PC-9 (cell line): Measurements from ENCODE around the gene BMS1. TPM values are rescaled to one million over a fixed set of nuclear protein-coding genes. Genes with fewer than 3 reads are reported as not detected.
"Not testable (repeated sequence)": the region's sequence is repeated elsewhere in the genome, so short reads cannot be mapped to it uniquely, and the experiment has no call there.

Source experiments
- BruUV-seq: library from RNA; stranded (reverse); fragments of 400-500 nt; replicated peaks from 2 replicates; lab custom pipeline; 2021; lab: Mats Ljungman, UMichigan
- CTCF ChIA-PET: fragments of 300-600 bp; sonication (Branson Sonifier 250); formaldehyde crosslinking; loops from one replicate; lab custom pipeline; 2022; ENCODE audit warnings: antibody characterized with exemption; lab: Charles Lee
- POLR2A ChIA-PET: fragments of 300-600 bp; sonication (Branson Sonifier 250); formaldehyde crosslinking; loops from one replicate; lab custom pipeline; 2022; ENCODE audit warnings: antibody characterized with exemption; ENCODE audit not compliant: unreplicated experiment; lab: Charles Lee
- DNase-seq, 2 experiments: peaks; one replicate each; pipeline versions ENCODE4 v3.0.0 to v3.0.0-alpha.2; 2015 to 2022; ENCODE audit warnings: mixed read lengths in 1 of 2
- H2AFZ ChIP-seq: fragments of 200-600 bp; sonication (generic); 2 replicates; pipeline ENCODE4 v1.8.1; 2017; ENCODE audit warnings: antibody characterized with exemption
- H3F3A ChIP-seq: fragments of 200-600 bp; sonication (generic); 2 replicates; pipeline ENCODE4 v1.8.1; 2017; ENCODE audit warnings: antibody characterized with exemption, mild to moderate bottlenecking, low read depth; ENCODE audit not compliant: insufficient read depth
- H3K27ac ChIP-seq: fragments of 200-600 bp; sonication (generic); 2 replicates; pipeline ENCODE4 v1.6.1; 2016; ENCODE audit warnings: mixed run types
- H3K27me3 ChIP-seq: fragments of 200-600 bp; sonication (generic); 2 replicates; pipeline ENCODE4 v1.6.1; 2016; ENCODE audit warnings: low read depth, mixed run types; ENCODE audit not compliant: insufficient read depth
- H3K36me3 ChIP-seq: fragments of 200-600 bp; sonication (generic); 2 replicates; pipeline ENCODE4 v1.6.1; 2016; ENCODE audit warnings: low read depth, mixed run types
- H3K4me1 ChIP-seq: fragments of 200-600 bp; sonication (generic); replicated peaks from 2 replicates; pipeline ENCODE4 v1.6.1; 2016; ENCODE audit warnings: mixed run types; ENCODE audit not compliant: insufficient read depth
- H3K4me2 ChIP-seq: fragments of 200-600 bp; sonication (generic); 2 replicates; pipeline ENCODE4 v1.6.1; 2017; ENCODE audit warnings: mixed run types
- H3K4me3 ChIP-seq: fragments of 200-600 bp; sonication (generic); 2 replicates; pipeline ENCODE4 v1.6.1; 2016; ENCODE audit warnings: mixed run types
- H3K79me2 ChIP-seq: fragments of 200-600 bp; sonication (generic); 2 replicates; pipeline ENCODE4 v1.6.1; 2017; ENCODE audit warnings: low read depth, mixed run types
- H3K9me2 ChIP-seq: fragments of 200-600 bp; sonication (generic); 2 replicates; pipeline ENCODE4 v1.8.1; 2017; ENCODE audit warnings: mild to moderate bottlenecking; ENCODE audit not compliant: insufficient read depth
- H3K9me3 ChIP-seq: fragments of 200-600 bp; sonication (generic); 2 replicates; pipeline ENCODE4 v1.8.1; 2016; ENCODE audit warnings: low read depth; ENCODE audit not compliant: insufficient read depth
- H4K20me1 ChIP-seq: fragments of 200-600 bp; sonication (generic); 2 replicates; pipeline ENCODE4 v1.8.1; 2017; ENCODE audit not compliant: insufficient read depth
- CTCF ChIP-seq: fragments of 200-600 bp; sonication (generic); conservative IDR thresholded peaks from 2 replicates; pipeline ENCODE4 v1.6.1; 2017; ENCODE audit warnings: mixed run types, antibody characterized with exemption, mild to moderate bottlenecking, moderate library complexity
- EZH2 ChIP-seq: fragments of 200-600 bp; sonication (generic); IDR thresholded peaks from 2 replicates; pipeline ENCODE4 v1.8.0; 2017; ENCODE audit warnings: antibody characterized with exemption, low read depth
- intact Hi-C: fragments of 100-400 bp; cut with micrococcal nuclease; formaldehyde crosslinking; loops from one replicate; pipeline ENCODE4 v1.10.0; 2022; ENCODE audit not compliant: unreplicated experiment
- total RNA-seq: library from RNA; stranded (reverse); gene quantifications from 2 replicates; pipeline ENCODE4 v1.2.3, GENCODE V29; 2021

Gene BMS1
- total RNA-seq, 1 experiment from 2014 or later: 20.0 TPM

DNA sequence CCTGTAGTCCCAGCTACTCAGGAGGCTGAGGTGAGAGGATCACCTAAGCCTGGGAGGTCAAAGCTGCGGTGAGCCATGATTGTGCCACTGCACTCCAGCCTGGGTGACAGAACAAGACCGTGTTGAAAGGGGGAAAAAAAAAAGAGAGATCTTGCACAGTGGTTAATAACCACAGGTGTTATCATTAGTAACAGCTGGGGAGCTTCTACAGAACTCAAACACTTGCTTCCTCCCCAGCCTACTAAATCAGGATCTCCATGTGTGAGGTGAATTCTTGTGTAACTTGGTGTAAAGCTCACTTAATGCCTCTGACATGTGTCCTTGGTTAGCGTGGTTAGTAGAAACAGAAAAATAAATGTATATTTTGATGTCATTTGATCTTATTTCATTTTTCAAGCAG lies 43.9 kb upstream of the BMS1 start:
- Histone ChIP-seq H3K9me2 (no peaks in the 10 kb centered on the region), H3K79me2 (no peaks in the 10 kb centered on the region), H3K4me2 (no peak overlapping the region), H3K9me3 (peaks cover 4% of the 10 kb centered on the region; the same call in 1 of the 2 replicates), H3K4me3 (no peak overlapping the region), H2AFZ (no peak overlapping the region), H3F3A (no peaks in the 10 kb centered on the region), H4K20me1 (no peaks in the 10 kb centered on the region), H3K36me3 (no peaks in the 10 kb centered on the region), H3K27me3 (peaks cover 54% of the 10 kb centered on the region), H3K4me1 (no peaks in the 10 kb centered on the region), H3K27ac (no peak overlapping the region)
- ChIA-PET POLR2A (no interaction called here), CTCF (no interaction called here)
- DNase-seq: no peak
- TF ChIP-seq CTCF (no peak), EZH2 (no peak)
- BruUV-seq: no TSS peak
- intact Hi-C loops: no loop called here

- H3K36me3 ChIP-seq, H3K9me2 ChIP-seq, intact Hi-C loops, H4K20me1 ChIP-seq, H3K4me3 ChIP-seq, POLR2A ChIA-PET, H2AFZ ChIP-seq, CTCF ChIA-PET, H3K79me2 ChIP-seq, H3K27ac ChIP-seq, H3K9me3 ChIP-seq, H3F3A ChIP-seq, DNase-seq, H3K4me1 ChIP-seq, BruUV-seq, H3K4me2 ChIP-seq: not testable (repeated sequence)
- H3K27me3 ChIP-seq: peaks cover 49% of the 10 kb centered on the region
These were observed 41.1 kb upstream of the BMS1 start for GRCh38 chr10:42741536-42741935.

DNA sequence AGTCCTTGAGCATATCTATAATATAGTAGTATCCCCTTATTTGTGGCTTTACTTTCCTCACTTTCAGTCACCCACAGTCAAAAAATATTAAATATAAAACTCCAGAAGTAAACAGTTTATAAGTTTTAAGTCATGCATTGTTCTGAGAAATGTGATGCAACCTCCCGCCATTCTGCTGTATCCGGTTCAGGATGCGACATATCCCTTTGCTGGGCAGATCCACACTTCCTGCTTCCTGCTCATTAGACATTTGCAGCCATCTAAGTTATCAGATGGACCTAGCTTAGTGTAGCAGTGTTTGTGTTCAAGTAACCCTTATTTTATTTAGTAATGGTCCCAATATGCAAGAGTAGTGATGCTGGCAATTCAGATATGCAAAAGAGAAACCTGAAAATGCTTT lies 38.9 kb upstream of the BMS1 start:
- H3K27me3 ChIP-seq: peaks cover 34% of the 10 kb centered on the region
- CTCF ChIA-PET: no interaction called here
- H3K4me3 ChIP-seq: no peak overlapping the region
- no peaks in the 10 kb centered on the region for H3F3A ChIP-seq
- H3K27ac ChIP-seq: no peak overlapping the region
- H3K4me2 ChIP-seq: no peak overlapping the region
- H3K9me2 ChIP-seq: no peaks in the 10 kb centered on the region
- H3K9me3 ChIP-seq: peaks cover 4% of the 10 kb centered on the region; the same call in 1 of the 2 replicates
- TF ChIP-seq EZH2: no peak
- TF ChIP-seq CTCF: no peak
- H3K79me2 ChIP-seq: no peaks in the 10 kb centered on the region
- no peaks in the 10 kb centered on the region for H3K4me1 ChIP-seq
- POLR2A ChIA-PET: no interaction called here
- no peak overlapping the region for H2AFZ ChIP-seq
- H4K20me1 ChIP-seq: no peaks in the 10 kb centered on the region
- intact Hi-C loops: no loop called here
- H3K36me3 ChIP-seq: no peaks in the 10 kb centered on the region
- no TSS peak for BruUV-seq
- DNase-seq: no peak

DNA sequence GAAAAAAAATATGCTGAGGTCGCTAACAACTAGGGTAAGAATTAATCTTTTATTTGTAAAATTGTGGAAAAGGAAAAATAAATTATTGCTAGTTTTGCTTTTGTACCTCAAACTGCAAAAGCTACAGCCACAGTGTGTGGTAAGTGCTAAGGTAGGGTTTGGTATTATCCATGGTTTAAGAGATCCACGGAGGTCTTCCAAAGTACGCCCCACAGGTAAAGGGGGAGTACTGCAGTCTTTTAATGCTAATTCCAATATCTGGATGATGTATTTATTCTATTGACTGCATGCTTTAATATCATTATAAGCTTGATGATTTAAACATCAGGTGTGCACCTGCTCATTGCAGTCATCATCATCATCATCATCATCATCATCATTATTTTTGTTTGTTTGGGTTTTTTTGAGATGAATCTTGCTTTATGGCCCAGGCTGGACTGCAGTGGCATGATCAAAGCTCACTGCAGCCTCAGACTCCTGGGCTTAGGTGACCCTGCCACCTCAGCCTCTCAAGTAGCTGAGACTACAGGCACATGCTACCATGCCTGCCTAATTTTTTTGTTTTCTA lies 38.4 kb upstream of the BMS1 start:
- intact Hi-C loops: no loop called here
- H4K20me1 ChIP-seq: no peaks in the 10 kb centered on the region
- no TSS peak for BruUV-seq
- H3K4me1 ChIP-seq: no peaks in the 10 kb centered on the region
- H3F3A ChIP-seq: no peaks in the 10 kb centered on the region
- peaks cover 34% of the 10 kb centered on the region for H3K27me3 ChIP-seq
- H3K4me3 ChIP-seq: no peak overlapping the region
- no peak overlapping the region for H3K4me2 ChIP-seq
- peaks cover 4% of the 10 kb centered on the region; the same call in 1 of the 2 replicates for H3K9me3 ChIP-seq
- TF ChIP-seq CTCF (peak; percentile 39; the same call in 1 of the 2 replicates), EZH2 (no peak)
- H3K36me3 ChIP-seq: no peaks in the 10 kb centered on the region
- no peak overlapping the region for H2AFZ ChIP-seq
- CTCF ChIA-PET: no interaction called here
- no peaks in the 10 kb centered on the region for H3K79me2 ChIP-seq
- H3K27ac ChIP-seq: no peak overlapping the region
- POLR2A ChIA-PET: no interaction called here
- no peak for DNase-seq
- H3K9me2 ChIP-seq: no peaks in the 10 kb centered on the region
